C4-2B (cell line): ENCODE data around the gene THAP8.

Source experiments
- H3K27ac ChIP-seq: fragments of 450-650 bp; 2 replicates; pipeline ENCODE4 v1.5.1; 2017
- CTCF ChIP-seq: fragments of 450-650 bp; conservative IDR thresholded peaks from 2 replicates; pipeline ENCODE4 v1.5.1; 2017; ENCODE audit warnings: mild to moderate bottlenecking
- ZFX ChIP-seq: fragments of 450-650 bp; IDR thresholded peaks from 2 replicates; pipeline ENCODE4 v1.6.1; 2017

The THAP8 gene, protein sequence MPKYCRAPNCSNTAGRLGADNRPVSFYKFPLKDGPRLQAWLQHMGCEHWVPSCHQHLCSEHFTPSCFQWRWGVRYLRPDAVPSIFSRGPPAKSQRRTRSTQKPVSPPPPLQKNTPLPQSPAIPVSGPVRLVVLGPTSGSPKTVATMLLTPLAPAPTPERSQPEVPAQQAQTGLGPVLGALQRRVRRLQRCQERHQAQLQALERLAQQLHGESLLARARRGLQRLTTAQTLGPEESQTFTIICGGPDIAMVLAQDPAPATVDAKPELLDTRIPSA

DNA sequence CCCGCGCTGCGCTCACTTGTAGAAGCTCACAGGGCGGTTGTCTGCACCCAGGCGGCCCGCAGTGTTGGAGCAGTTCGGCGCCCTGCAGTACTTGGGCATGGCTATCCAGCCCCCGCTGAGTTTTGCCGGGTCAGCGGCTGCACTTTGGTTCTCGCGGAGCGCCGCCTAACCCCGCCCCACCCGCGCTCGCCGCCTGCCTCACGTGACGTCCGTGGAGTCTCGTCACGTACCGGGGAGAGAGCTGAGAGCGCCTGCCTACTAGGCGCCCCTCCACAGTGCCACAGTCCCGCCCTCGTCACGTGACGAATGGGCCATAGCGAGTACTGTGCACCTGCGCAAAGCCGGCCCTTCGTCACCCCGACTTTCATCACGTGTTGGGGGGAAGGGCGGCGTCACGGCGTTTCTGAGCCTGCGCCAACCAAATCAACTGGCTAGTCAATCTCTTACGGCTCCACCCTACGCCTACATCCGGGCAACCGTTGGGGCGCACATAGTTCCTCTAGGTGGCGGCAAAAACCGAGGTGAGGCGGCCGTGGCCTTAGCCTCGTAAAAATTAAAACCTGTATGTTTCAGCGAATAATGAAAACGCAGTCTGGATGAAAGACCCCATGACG, at the start of gene THAP8:
TSS of gene THAP8 (minus strand) at position 167 of the 614 bp plus-strand sequence. CDS start at position 99, 68 bp downstream.
- TF ChIP-seq CTCF (peak; percentile 60), ZFX (no peak)
- H3K27ac ChIP-seq: peak within 1 kb of the TSS; percentile 79

DNA sequence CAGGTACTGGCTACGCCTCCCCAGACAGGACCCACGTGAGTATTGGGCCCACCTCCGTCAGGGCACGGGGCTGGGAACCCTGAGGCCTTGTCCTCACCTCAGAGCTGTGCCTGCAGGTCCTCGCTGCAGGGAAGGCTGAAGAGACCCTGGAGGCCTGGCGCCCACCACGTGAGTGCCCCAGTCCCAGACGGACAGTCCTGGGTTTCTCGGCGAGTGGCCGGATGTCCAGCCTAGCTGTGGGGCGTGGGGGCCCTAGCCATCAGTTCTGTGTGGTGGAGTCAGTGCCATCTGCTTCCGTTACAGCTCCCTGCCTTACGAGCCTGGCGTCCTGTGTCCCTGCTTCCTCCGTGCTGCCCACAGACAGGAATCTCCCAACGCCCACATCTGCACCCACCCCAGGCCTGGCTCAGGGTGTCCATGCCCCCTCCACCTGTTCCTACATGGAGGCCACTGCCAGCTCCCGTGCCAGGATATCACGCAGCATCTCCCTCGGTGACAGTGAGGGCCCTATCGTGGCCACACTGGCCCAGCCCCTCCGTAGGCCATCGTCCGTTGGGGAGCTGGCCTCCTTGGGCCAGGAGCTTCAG, 49.0 kb upstream of the THAP8 start:
- no peak for TF ChIP-seq CTCF
- no peak for TF ChIP-seq ZFX
- no peak overlapping the region for H3K27ac ChIP-seq

GRCh38 chr19:36101550-36102327, 47.7 kb upstream of the THAP8 start:
- TF ChIP-seq CTCF (no peak), ZFX (no peak)

DNA sequence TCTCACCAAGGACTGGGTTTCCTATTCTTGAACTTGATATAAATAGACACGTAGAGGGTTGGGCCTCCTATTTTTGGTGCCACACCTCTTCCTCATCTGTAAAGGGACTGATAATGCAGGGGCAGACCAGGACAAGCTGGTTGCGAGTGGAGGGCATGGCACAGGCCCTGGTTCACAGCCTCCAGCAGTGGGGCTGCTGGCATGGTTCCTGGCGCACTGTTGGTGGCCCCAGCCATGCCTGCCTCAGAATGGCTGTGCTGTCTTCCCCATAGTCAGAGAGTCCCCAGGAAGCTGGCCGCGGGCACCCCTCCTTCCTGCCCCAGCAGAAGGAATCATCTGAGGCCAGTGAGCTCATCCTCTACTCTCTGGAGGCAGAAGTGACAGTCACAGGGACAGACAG, 46.4 kb upstream of the THAP8 start:
- H3K27ac ChIP-seq: no peak overlapping the region
- no peak for TF ChIP-seq CTCF
- TF ChIP-seq ZFX: no peak

More at GRCh38 chr19:36101550-36102327, 47.7 kb upstream of the THAP8 start:
- H3K27ac ChIP-seq: no peak overlapping the region

DNA sequence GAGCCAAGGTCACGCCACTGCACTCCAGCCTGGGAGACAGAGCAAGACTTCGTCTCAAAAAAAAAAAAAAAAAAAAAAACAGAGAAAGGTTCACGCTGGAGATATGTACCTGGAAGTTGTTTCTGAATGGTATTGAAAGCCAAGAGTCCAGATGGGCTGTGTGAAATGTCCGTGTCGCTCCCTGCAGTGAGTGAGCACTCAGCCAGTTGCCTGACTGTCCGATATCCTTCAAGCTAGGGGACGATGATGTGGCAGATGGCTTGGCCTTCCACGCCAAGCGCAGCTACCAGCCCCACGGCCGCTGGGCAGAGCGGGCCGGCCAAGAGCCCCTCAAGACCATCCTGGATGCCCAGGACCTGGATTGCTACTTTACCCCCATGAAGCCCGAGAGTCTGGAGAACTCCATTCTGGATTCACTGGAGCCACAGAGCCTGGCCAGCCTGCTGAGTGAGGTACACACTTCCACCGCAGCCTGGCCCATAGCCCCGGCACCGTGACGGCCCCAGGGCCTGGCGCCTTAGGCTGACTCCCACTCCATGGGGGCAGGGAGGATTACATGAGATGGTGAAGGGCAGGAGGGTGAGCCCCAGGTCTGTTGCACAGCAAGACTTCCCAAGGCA, 45.2 kb upstream of the THAP8 start:
- TF ChIP-seq CTCF (no peak), ZFX (no peak)
- H3K27ac ChIP-seq: no peak overlapping the region

- no peak overlapping the region for H3K27ac ChIP-seq
- TF ChIP-seq CTCF (no peak), ZFX (no peak)
Measured at GRCh38 chr19:36097036-36097435, 43.0 kb upstream of the THAP8 start.
